Spinal cord (tissue), 10 donors: ENCODE results near the gene EPS8. TPM values are rescaled to one million over a fixed set of nuclear protein-coding genes. Genes with fewer than 3 reads are reported as not detected.

Experiments used
- DNase-seq, 6 donors: peaks; one replicate each; pipeline versions ENCODE4 v3.0.0 to v3.0.0-alpha.2; 2013 to 2015; ENCODE audit warnings: low spot score in 6 of 6, low read depth in 4 of 6
- H3K27ac ChIP-seq: one replicate; pipeline ENCODE4 v1.5.1; 2013; ENCODE audit warnings: low read depth, low read length, control low read depth
- H3K27me3 ChIP-seq: one replicate; pipeline ENCODE4 v1.6.1; 2013; ENCODE audit warnings: low read length; ENCODE audit not compliant: control insufficient read depth, insufficient read depth
- H3K36me3 ChIP-seq: one replicate; pipeline ENCODE4 v1.6.1; 2013; ENCODE audit warnings: low read length; ENCODE audit not compliant: control insufficient read depth, insufficient read depth
- H3K4me1 ChIP-seq: one replicate; pipeline ENCODE4 v1.6.1; 2013; ENCODE audit warnings: low read length; ENCODE audit not compliant: control insufficient read depth, insufficient read depth
- H3K4me3 ChIP-seq: one replicate; pipeline ENCODE4 v1.5.1; 2013; ENCODE audit warnings: low read depth, low read length, control low read depth
- H3K9me3 ChIP-seq: one replicate; pipeline ENCODE4 v1.6.1; 2013; ENCODE audit warnings: low read length; ENCODE audit not compliant: control insufficient read depth, insufficient read depth
- WGBS: methylation state at CpG from one replicate; pipeline ENCODE4 v1.1.5; 2013; ENCODE audit warnings: missing lambda C conversion rate; ENCODE audit not compliant: insufficient coverage; 5-methylcytosine and 5-hydroxymethylcytosine counted together
- long read RNA-seq, 4 donors: transcript quantifications; one replicate each; lab custom pipeline, GENCODE V29; 2026
- polyA plus RNA-seq, 2 donors: library from polyadenylated mRNA; unstranded; fragments of 120-200 nt; gene quantifications; one replicate each; pipeline ENCODE4 v1.2.1, GENCODE V29; 2013; ENCODE audit not compliant: insufficient read length in 2 of 2
- total RNA-seq, 2 donors: library from RNA; depleted of rRNA in 1 of 2; stranded (reverse); fragments of 120-200 nt in 1 of 2; fragments of >200 nt in 1 of 2; gene quantifications; one replicate each; pipeline versions ENCODE4 v1.2.3 to v1.2.4, GENCODE V29; 2013 to 2014
- donor health status: healthy.

Gene EPS8
- 10 to 100 TPM; 64.0 to 83.3 TPM for total RNA-seq
- polyA plus RNA-seq: 10 to 100 TPM; 63.1 to 84.1 TPM
- long read RNA-seq, donor 1, transcript EPS8-221 (21 exons, 3,873 nt): major isoform, 7 of 199 reads
- long read RNA-seq, donor 1, partial matches to known transcripts: 190 of 199 reads
- long read RNA-seq, donor 1, other reads (novel, unspliced or antisense): 0 of 199 reads
- long read RNA-seq, donor 2, partial matches to known transcripts: 0 of 4 reads
- long read RNA-seq, donor 2, other reads (novel, unspliced or antisense): 0 of 4 reads
- long read RNA-seq, donor 3, partial matches to known transcripts: 5 of 6 reads
- long read RNA-seq, donor 3, other reads (novel, unspliced or antisense): 0 of 6 reads
- long read RNA-seq, donor 4, partial matches to known transcripts: 158 of 160 reads
- long read RNA-seq, donor 4, other reads (novel, unspliced or antisense): 0 of 160 reads

- under 1% methylated on average over 81 of the region's 85 CpGs for WGBS
- H3K27ac ChIP-seq: peak within 1 kb of the TSS; percentile 96
- no peaks in the 10 kb centered on the region for H3K9me3 ChIP-seq
- no peaks in the 10 kb centered on the region for H3K27me3 ChIP-seq
- DNase-seq: peak; percentile 86 to 98 (median 90)
- peaks cover 4% of the 10 kb centered on the region for H3K4me1 ChIP-seq
- H3K4me3 ChIP-seq: peak within 1 kb of the TSS; percentile 89
- H3K36me3 ChIP-seq: no peaks in the 10 kb centered on the region
Observed at GRCh38 chr12:15789220-15790171, at the start of gene EPS8. TSS of gene EPS8 (minus strand) at chr12:15789388. CDS start at chr12:15682951, 106,437 bp downstream.

GRCh38 chr12:15837141-15837790, 48.1 kb upstream of the EPS8 start:
- no peaks in the 10 kb centered on the region for H3K9me3 ChIP-seq

GRCh38 chr12:15834575-15834974, 45.4 kb upstream of the EPS8 start:
- WGBS: 100% methylated on average over 1 of the region's 4 CpGs

More at GRCh38 chr12:15837141-15837790, 48.1 kb upstream of the EPS8 start:
- Histone ChIP-seq H3K4me1 (no peaks in the 10 kb centered on the region), H3K27ac (no peak overlapping the region), H3K36me3 (no peaks in the 10 kb centered on the region), H3K4me3 (no peak overlapping the region), H3K27me3 (no peaks in the 10 kb centered on the region)
- peak in 1 of 6 donors; percentile 61 for DNase-seq
- WGBS: 88% methylated on average over 3 of the region's 5 CpGs

GRCh38 chr12:15831315-15831978, 42.3 kb upstream of the EPS8 start:
- Histone ChIP-seq H3K4me3 (no peak overlapping the region), H3K9me3 (peaks cover 2% of the 10 kb centered on the region), H3K27ac (no peak overlapping the region), H3K36me3 (no peaks in the 10 kb centered on the region), H3K4me1 (no peaks in the 10 kb centered on the region), H3K27me3 (no peaks in the 10 kb centered on the region)
- DNase-seq: no peak
- 100% methylated on average over 1 of the region's 3 CpGs for WGBS

More at GRCh38 chr12:15834575-15834974, 45.4 kb upstream of the EPS8 start:
- Histone ChIP-seq H3K4me3 (no peak overlapping the region), H3K4me1 (no peaks in the 10 kb centered on the region), H3K27ac (no peak overlapping the region), H3K27me3 (no peaks in the 10 kb centered on the region), H3K36me3 (no peaks in the 10 kb centered on the region), H3K9me3 (no peaks in the 10 kb centered on the region)
- no peak for DNase-seq

GRCh38 chr12:15830538-15830937, 41.4 kb upstream of the EPS8 start:
- Histone ChIP-seq H3K4me3 (no peak overlapping the region), H3K4me1 (no peaks in the 10 kb centered on the region), H3K27ac (no peak overlapping the region), H3K9me3 (peaks cover 2% of the 10 kb centered on the region), H3K27me3 (no peaks in the 10 kb centered on the region), H3K36me3 (no peaks in the 10 kb centered on the region)
- 92% methylated on average over 2 of the region's 3 CpGs for whole genome bisulfite sequencing
- no peak for DNase-seq

- peaks cover 2% of the 10 kb centered on the region for H3K9me3 ChIP-seq
- no peaks in the 10 kb centered on the region for H3K36me3 ChIP-seq
- no peak for DNase-seq
- no peak overlapping the region for H3K4me3 ChIP-seq
- H3K27me3 ChIP-seq: no peaks in the 10 kb centered on the region
- WGBS: 75% methylated on average over 1 of the region's 3 CpGs
- H3K27ac ChIP-seq: no peak overlapping the region
- no peaks in the 10 kb centered on the region for H3K4me1 ChIP-seq
Observed at GRCh38 chr12:15829949-15830348, 40.8 kb upstream of the EPS8 start.

GRCh38 chr12:15829255-15829654, 40.1 kb upstream of the EPS8 start:
- Histone ChIP-seq H3K36me3 (no peaks in the 10 kb centered on the region), H3K4me1 (no peaks in the 10 kb centered on the region), H3K4me3 (no peak overlapping the region), H3K27ac (no peak overlapping the region), H3K9me3 (peaks cover 2% of the 10 kb centered on the region), H3K27me3 (no peaks in the 10 kb centered on the region)
- DNase-seq: no peak
- WGBS: no CpG with 5 or more reads among the region's 3 CpGs

- Histone ChIP-seq H3K4me3 (no peak overlapping the region), H3K27me3 (no peaks in the 10 kb centered on the region), H3K4me1 (no peaks in the 10 kb centered on the region), H3K27ac (no peak overlapping the region), H3K36me3 (no peaks in the 10 kb centered on the region), H3K9me3 (peaks cover 2% of the 10 kb centered on the region)
- DNase-seq: no peak
- WGBS: no CpG with 5 or more reads among the region's 1 CpG
Observed at GRCh38 chr12:15827136-15827535, 37.9 kb upstream of the EPS8 start.

- DNase-seq: no peak
- H3K27ac ChIP-seq: no peak overlapping the region
Observed at GRCh38 chr12:15824516-15824915, 35.3 kb upstream of the EPS8 start.

More at GRCh38 chr12:15824516-15824915, 35.3 kb upstream of the EPS8 start:
- Histone ChIP-seq H3K9me3 (peaks cover 2% of the 10 kb centered on the region), H3K27me3 (no peaks in the 10 kb centered on the region), H3K4me3 (no peak overlapping the region), H3K36me3 (no peaks in the 10 kb centered on the region), H3K4me1 (no peaks in the 10 kb centered on the region)
- no CpG with 5 or more reads among the region's 3 CpGs for WGBS
